Subcutaneous adipose tissue (tissue), 4 donors: ENCODE results near the gene CNTROB. TPM values are rescaled to one million over a fixed set of nuclear protein-coding genes. Genes with fewer than 3 reads are reported as not detected.

Experiments
- CTCF ChIP-seq: fragments of 450-650 bp; IDR thresholded peaks from one replicate; pipeline ENCODE4 v1.5.1; 2016; ENCODE audit warnings: low read depth, mild to moderate bottlenecking, control low read depth, antibody characterized with exemption, moderate library complexity
- total RNA-seq, 4 donors: library from RNA; depleted of rRNA; stranded (reverse); fragments of >200 nt; gene quantifications; one replicate each; pipeline ENCODE4 v1.1.0, GENCODE V29; 2016

Gene CNTROB
- total RNA-seq, 4 donors from 2014 or later: 7.5 to 27.3 (median 21.9) TPM

- TF ChIP-seq CTCF: no peak
Measured at GRCh38 chr17:7977805-7978204, 45.8 kb downstream of the CNTROB start.

- no peak for TF ChIP-seq CTCF
Measured at GRCh38 chr17:7982173-7982572, 50.2 kb downstream of the CNTROB start.

- TF ChIP-seq CTCF: no peak
Measured at GRCh38 chr17:7982666-7983065, 50.7 kb downstream of the CNTROB start.

GRCh38 chr17:7984904-7985303 lies 52.9 kb downstream of the CNTROB start:
- no peak for TF ChIP-seq CTCF

GRCh38 chr17:7987112-7987893 lies 55.3 kb downstream of the CNTROB start:
- TF ChIP-seq CTCF: no peak

- no peak for TF ChIP-seq CTCF
Measured at GRCh38 chr17:7988750-7989178, 56.8 kb downstream of the CNTROB start.

GRCh38 chr17:7989781-7990655 lies 58.0 kb downstream of the CNTROB start:
- TF ChIP-seq CTCF: no peak
